Lower lobe of right lung (tissue), 2 donors: ENCODE measurements around the gene TMEM129. TPM values are rescaled to one million over a fixed set of nuclear protein-coding genes. Genes with fewer than 3 reads are reported as not detected.

ENCODE experiments used
- ATAC-seq, 2 donors: fragments of 200-7000 bp; cut with Tn5 transposase; one replicate each; pipeline ENCODE4 v1.9.1; 2020 to 2022; ENCODE audit warnings: mild to moderate bottlenecking in 2 of 2, moderate library complexity in 2 of 2
- DNase-seq: peaks from one replicate; pipeline ENCODE4 v3.0.0-alpha.2; 2020
- H3K27ac ChIP-seq: fragments of 200-600 bp; one replicate; pipeline ENCODE4 v1.8.0; 2022
- H3K27me3 ChIP-seq: fragments of 200-600 bp; one replicate; pipeline ENCODE4 v1.8.0; 2022; ENCODE audit warnings: low read depth
- H3K36me3 ChIP-seq: fragments of 200-600 bp; one replicate; pipeline ENCODE4 v1.8.0; 2022; ENCODE audit warnings: mild to moderate bottlenecking
- H3K4me1 ChIP-seq: fragments of 200-600 bp; one replicate; pipeline ENCODE4 v1.8.0; 2022
- H3K4me3 ChIP-seq: fragments of 200-600 bp; one replicate; pipeline ENCODE4 v1.8.0; 2022; ENCODE audit warnings: mild to moderate bottlenecking
- H3K9me3 ChIP-seq: fragments of 200-600 bp; one replicate; pipeline ENCODE4 v1.8.0; 2022
- intact Hi-C: fragments of 100-400 bp; cut with DNase I; formaldehyde crosslinking; loops from one replicate; pipeline ENCODE4 v1.11.0; 2022
- total RNA-seq: library from RNA; stranded (reverse); fragmentation: NEBNext Ultra II Directional; extraction: Animal tissue kit (Norgen Biotek cat#: 25700); gene quantifications from one replicate; pipeline ENCODE4 v1.2.1, GENCODE V29; 2021
- TF ChIP-seq, protein P1 (sequence below): fragments of 200-600 bp; IDR thresholded peaks from one replicate; pipeline ENCODE4 v1.8.0; 2022; ENCODE audit warnings: antibody characterized with exemption, mild to moderate bottlenecking
- donor health status: DM: no; HTN: yes; CAD: no; lungs with severe emphysema.

The TMEM129 gene
- total RNA-seq, 1 donor from 2014 or later, result 30.9 TPM

DNA sequence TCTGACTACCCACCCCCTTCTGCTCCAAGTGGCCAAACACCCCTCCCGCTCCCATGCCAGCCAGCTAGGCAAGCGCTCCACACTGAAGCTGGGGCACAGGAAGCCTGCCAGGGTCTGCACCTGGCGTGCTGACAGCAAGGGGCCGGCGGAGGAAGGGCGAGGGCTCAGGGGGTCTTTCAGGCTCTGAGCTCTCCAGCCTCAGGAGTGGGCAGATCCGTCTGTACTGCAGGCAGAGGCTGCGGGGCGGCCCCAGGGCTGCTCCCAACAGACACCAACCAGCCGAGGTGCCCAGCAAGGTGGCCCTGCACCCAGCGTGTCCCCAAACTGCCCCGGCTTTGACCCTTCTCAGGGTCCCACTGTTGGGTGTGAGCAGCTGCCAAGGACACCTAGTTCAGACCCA, 51.9 kb downstream of the TMEM129 start:
- no peaks in the 10 kb centered on the region for H3K4me1 ChIP-seq
- H3K4me3 ChIP-seq, result no peak overlapping the region
- H3K27ac ChIP-seq, result no peak overlapping the region
- H3K9me3 ChIP-seq, result no peaks in the 10 kb centered on the region
- intact Hi-C loops, result no loop called here
- DNase-seq (no peak), ATAC-seq (no peak)
- no peaks in the 10 kb centered on the region for H3K36me3 ChIP-seq
- TF ChIP-seq, protein P1, sequence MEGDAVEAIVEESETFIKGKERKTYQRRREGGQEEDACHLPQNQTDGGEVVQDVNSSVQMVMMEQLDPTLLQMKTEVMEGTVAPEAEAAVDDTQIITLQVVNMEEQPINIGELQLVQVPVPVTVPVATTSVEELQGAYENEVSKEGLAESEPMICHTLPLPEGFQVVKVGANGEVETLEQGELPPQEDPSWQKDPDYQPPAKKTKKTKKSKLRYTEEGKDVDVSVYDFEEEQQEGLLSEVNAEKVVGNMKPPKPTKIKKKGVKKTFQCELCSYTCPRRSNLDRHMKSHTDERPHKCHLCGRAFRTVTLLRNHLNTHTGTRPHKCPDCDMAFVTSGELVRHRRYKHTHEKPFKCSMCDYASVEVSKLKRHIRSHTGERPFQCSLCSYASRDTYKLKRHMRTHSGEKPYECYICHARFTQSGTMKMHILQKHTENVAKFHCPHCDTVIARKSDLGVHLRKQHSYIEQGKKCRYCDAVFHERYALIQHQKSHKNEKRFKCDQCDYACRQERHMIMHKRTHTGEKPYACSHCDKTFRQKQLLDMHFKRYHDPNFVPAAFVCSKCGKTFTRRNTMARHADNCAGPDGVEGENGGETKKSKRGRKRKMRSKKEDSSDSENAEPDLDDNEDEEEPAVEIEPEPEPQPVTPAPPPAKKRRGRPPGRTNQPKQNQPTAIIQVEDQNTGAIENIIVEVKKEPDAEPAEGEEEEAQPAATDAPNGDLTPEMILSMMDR, result no peak
- no peaks in the 10 kb centered on the region for H3K27me3 ChIP-seq

DNA sequence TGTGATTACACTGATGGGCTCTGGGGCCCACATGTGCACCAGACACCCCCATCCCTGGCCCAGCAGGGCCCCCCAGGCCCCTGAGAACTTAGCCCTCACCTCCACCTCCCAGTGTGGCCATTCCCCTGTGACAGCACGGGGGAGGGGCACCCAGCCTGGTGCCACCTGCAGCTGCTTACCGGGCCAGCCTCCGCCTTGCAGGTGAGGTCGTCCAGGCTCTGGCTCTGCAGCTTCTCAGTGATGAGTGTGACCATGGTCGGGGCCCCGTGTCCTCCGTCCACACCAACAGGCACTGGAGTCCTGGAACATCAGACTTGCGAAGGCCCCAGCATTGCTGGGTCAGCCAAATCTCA, 52.7 kb downstream of the TMEM129 start:
- no peak for DNase-seq
- no peak overlapping the region for H3K27ac ChIP-seq
- H3K9me3 ChIP-seq, result no peaks in the 10 kb centered on the region
- no peaks in the 10 kb centered on the region for H3K4me1 ChIP-seq
- no peaks in the 10 kb centered on the region for H3K27me3 ChIP-seq
- no peaks in the 10 kb centered on the region for H3K36me3 ChIP-seq
- no peak overlapping the region for H3K4me3 ChIP-seq
- intact Hi-C loops, result no loop called here
- TF ChIP-seq, protein P1, result no peak
- no peak for ATAC-seq

DNA sequence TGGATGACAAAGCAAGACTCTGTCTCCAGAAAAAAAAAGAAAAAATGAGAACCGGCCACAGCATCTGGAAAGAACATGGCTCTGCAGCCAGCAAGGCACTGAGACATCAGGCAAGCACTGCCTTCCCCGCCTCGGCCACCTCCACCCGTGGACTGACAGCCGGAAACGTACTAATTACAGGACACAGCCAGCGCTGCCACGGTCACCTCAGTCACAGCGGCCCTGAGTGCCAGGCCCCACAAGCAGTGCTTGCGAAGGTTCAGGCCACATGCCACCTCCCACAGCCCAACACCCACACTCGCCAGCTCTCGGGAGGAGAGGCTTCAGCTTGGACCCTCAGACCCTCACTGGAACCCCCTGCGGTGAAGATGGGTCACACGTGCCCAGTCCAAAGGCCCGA, 53.9 kb downstream of the TMEM129 start:
- ATAC-seq, result no peak
- no peak for DNase-seq
- H3K4me1 ChIP-seq, result no peaks in the 10 kb centered on the region
- intact Hi-C loops, result no loop called here
- no peaks in the 10 kb centered on the region for H3K27me3 ChIP-seq
- no peak overlapping the region for H3K27ac ChIP-seq
- H3K36me3 ChIP-seq, result no peaks in the 10 kb centered on the region
- TF ChIP-seq, protein P1, result no peak
- H3K4me3 ChIP-seq, result no peak overlapping the region
- H3K9me3 ChIP-seq, result no peaks in the 10 kb centered on the region

DNA sequence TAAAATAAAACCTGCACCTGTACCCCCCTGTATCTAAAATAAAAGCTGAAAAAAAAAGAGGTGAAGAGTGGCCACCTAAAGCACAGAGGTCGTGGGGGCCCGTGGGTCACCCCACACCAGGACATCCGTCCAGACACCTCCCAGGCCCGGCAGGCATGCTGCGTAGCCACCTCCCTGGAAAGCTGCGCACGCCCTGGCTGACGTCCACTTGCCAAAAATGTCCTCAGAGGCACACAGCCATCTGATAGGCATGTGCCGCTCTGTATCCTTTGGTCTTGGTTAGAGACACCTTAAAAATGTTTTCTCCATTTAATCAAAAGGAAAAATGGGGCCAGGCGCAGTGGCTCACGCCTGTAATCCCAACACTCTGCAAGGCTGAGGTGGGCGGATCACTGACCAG, 54.7 kb downstream of the TMEM129 start:
- TF ChIP-seq, protein P1, result no peak
- H3K4me1 ChIP-seq, result no peaks in the 10 kb centered on the region
- H3K36me3 ChIP-seq, result no peaks in the 10 kb centered on the region
- DNase-seq, result no peak
- intact Hi-C loops, result no loop called here
- no peak overlapping the region for H3K4me3 ChIP-seq
- no peaks in the 10 kb centered on the region for H3K27me3 ChIP-seq
- H3K27ac ChIP-seq, result no peak overlapping the region
- no peak for ATAC-seq
- no peaks in the 10 kb centered on the region for H3K9me3 ChIP-seq

Other genes starting within 250 kb of the TMEM129 start
- gene FAM53A, start 37.0 kb downstream of the TMEM129 start, total RNA-seq, result 1.7 TPM
- gene SLBP, start 9.0 kb downstream of the TMEM129 start, total RNA-seq, result 31.6 TPM
- 19.3 TPM for gene TACC3, start 198 bp upstream of the TMEM129 start, total RNA-seq
- gene FGFR3, start 72.0 kb upstream of the TMEM129 start, total RNA-seq, result 34.2 TPM
- 33.6 TPM for gene LETM1, start 134.8 kb upstream of the TMEM129 start, total RNA-seq
- 52.9 TPM for gene NSD2, start 150.1 kb upstream of the TMEM129 start, total RNA-seq